ENCODE results near the gene KCNC4.

- TF ChIP-seq EP300 (IDR thresholded peaks at IDR 0.05) (no peak), POLR2AphosphoS5 (IDR thresholded peaks at IDR 0.05) (no peak), POLR2A (IDR thresholded peaks at IDR 0.05) (no peak)
- TF ChIP-seq, protein P1, sequence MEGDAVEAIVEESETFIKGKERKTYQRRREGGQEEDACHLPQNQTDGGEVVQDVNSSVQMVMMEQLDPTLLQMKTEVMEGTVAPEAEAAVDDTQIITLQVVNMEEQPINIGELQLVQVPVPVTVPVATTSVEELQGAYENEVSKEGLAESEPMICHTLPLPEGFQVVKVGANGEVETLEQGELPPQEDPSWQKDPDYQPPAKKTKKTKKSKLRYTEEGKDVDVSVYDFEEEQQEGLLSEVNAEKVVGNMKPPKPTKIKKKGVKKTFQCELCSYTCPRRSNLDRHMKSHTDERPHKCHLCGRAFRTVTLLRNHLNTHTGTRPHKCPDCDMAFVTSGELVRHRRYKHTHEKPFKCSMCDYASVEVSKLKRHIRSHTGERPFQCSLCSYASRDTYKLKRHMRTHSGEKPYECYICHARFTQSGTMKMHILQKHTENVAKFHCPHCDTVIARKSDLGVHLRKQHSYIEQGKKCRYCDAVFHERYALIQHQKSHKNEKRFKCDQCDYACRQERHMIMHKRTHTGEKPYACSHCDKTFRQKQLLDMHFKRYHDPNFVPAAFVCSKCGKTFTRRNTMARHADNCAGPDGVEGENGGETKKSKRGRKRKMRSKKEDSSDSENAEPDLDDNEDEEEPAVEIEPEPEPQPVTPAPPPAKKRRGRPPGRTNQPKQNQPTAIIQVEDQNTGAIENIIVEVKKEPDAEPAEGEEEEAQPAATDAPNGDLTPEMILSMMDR (IDR thresholded peaks at IDR 0.05), result no peak
Measured at GRCh38 chr1:110184446-110184845, 25.7 kb upstream of the KCNC4 start.
